AG10803 (cell line): ENCODE data around the gene PPP6R1.

ENCODE experiments used
- DNase-seq: peaks from one replicate; pipeline ENCODE4 v3.0.0; 2010; ENCODE audit warnings: low read depth
- H3K4me3 ChIP-seq: 2 replicates; pipeline ENCODE4 v1.5.1; 2011; ENCODE audit warnings: mild to moderate bottlenecking, low read length, control low read depth
- CTCF ChIP-seq: conservative IDR thresholded peaks from 2 replicates; pipeline ENCODE4 v1.5.1; 2011; ENCODE audit warnings: mild to moderate bottlenecking, low read length, control low read depth, inconsistent platforms

PPP6R1 gene

GRCh38 chr19:55230780-55231179 is 28.0 kb downstream of the PPP6R1 start:
- no peak overlapping the region for H3K4me3 ChIP-seq
- TF ChIP-seq CTCF = no peak
- no peak for DNase-seq

DNA sequence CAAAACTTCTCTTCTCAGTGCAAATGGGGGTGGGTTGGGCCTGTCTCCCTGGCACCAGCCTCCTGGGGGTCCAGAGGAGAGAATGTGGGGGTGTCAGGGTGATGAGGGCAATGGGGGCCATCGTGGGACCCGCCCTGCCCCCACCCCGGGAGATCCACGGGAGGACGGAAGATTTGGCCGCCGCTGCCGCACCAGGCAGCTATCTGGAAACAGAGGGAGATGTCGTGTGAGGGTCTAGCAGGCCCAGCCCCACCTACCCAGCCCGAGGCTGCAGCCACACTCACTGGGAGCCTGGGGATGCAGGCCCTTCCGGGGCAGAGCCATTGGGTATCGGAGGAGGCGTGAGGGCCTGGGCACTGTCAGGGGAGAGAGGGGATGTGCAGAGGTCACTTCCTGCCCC is 28.5 kb downstream of the PPP6R1 start:
- no peak for TF ChIP-seq CTCF
- no peak for DNase-seq

GRCh38 chr19:55229789-55230182 is 29.0 kb downstream of the PPP6R1 start:
- no peak for TF ChIP-seq CTCF
- DNase-seq = no peak
- H3K4me3 ChIP-seq = no peak overlapping the region

More for the DNA sequence above, 28.5 kb downstream of the PPP6R1 start:
- no peak overlapping the region for H3K4me3 ChIP-seq

DNA sequence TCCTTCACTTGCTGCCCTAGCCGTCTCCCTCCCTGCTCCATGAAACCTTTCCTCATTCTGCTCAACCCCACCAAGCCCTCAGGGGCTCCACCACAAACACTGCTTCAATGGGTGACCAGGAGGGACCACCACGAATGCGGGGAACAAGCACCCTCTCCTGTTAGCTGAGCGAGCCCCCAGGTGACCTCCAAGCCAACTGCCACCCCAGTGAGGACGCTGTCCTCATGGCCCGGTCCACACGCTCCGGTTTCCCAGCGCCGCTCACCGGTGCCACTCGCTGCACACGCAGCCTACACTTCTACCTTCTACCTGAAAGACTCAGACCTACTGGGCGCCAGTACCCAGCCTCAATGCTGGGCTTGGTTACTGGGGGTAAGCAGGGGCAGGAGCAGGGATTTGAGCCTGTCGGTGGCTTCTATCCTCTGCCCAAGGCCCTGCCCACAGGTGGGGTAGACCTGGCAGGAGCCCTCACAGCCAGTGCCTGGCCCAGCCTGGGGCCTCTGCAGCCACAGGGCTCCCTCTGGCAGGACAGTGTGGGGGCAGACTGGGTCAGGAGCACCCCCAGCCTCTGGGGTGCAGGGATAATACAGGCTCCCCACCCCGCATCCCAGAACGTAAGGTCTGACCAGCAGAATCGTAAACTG is 29.6 kb downstream of the PPP6R1 start:
- no peak for DNase-seq
- no peak for TF ChIP-seq CTCF
- H3K4me3 ChIP-seq = no peak overlapping the region

DNA sequence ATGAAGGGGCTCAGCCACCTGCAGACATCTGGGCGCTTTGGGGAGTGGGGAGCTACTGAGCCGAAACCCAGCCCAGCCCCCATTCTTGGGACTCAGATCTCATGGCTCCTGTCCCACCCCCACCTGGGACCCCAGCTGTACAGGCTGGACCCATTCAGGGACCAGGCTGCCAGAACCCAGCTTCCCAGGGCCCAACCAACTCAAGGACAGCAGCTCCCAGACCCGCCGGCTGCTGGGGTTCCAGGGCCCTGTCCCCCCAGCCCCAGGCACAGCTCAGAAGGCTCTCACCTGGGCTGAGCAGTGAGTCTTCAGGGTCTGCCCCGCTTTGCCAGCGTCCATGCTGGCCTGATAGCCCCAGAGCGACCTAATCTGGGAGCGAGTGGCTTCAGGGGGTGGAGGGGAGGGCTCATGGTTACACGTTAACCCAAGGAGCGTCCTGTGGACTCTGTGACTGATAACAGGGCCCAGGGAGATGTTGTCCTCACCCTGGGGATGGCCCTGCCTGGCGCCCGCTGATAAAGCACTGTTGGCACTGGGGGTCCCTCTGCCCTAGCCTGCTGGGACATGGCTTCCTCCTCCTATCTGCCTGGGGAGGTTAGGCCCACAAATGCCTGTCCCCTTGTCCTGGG is 30.3 kb downstream of the PPP6R1 start, which contains the start of gene TMEM86B:
TSS of gene TMEM86B (minus strand) at position 361 of the 629 bp plus-strand sequence. CDS start at position 339, 22 bp downstream.
- H3K4me3 ChIP-seq = no peak within 1 kb of the TSS
- TF ChIP-seq CTCF = no peak
- DNase-seq = no peak

DNA sequence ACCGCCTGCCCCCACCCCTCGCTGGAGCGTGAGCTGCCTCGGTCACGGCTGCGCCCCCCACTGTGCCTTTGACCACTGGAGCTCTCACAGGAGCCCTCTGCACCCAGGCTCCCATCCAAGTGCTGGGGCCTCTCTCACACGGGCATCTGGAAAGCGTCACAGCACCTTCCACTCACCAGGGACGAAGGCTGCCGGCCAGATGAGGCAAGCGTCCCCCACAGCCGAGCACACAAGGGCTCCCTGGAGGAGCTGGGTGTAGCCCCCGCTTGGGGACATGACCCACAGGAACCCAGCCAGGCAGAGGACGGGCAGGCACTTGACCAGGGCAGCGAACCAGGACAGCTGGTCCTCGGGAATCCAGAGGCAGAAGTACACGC is 30.8 kb downstream of the PPP6R1 start:
- no peak for TF ChIP-seq CTCF
- no peak overlapping the region for H3K4me3 ChIP-seq
- no peak for DNase-seq

- DNase-seq = no peak
- TF ChIP-seq CTCF = no peak
- no peak overlapping the region for H3K4me3 ChIP-seq
Observed at GRCh38 chr19:55227241-55228014, 31.4 kb downstream of the PPP6R1 start.
